Measurements from ENCODE around the gene SOAT1. TPM values are rescaled to one million over a fixed set of nuclear protein-coding genes. Genes with fewer than 3 reads are reported as not detected.

The SOAT1 gene
- polyA plus RNA-seq, 1 of the 3 experiments (the other 2 are of a cell fraction) = 8.1 TPM

- no peaks in the 10 kb centered on the region for H3K79me2 ChIP-seq (ENCODE audit: insufficient read depth)
- no peaks in the 10 kb centered on the region for H3K9me2 ChIP-seq
- H3K4me2 ChIP-seq = peak within 1 kb of the TSS; percentile 80
- WGBS (ENCODE audit: low lambda C conversion rate) = 9% methylated on average over 34 of the region's 43 CpGs
- 0 out of 4 replicates have a peak, but pooled peaks cover 0 to 4% of the 10 kb centered on the region in 2 experiments for H3K4me1 ChIP-seq (ENCODE audit: control insufficient read depth in 1 of 2, insufficient read depth in 2 of 2, low read depth in 1 of 2, low read length in 1 of 2)
- H3K36me3 ChIP-seq (replicated peaks in 1 of 2; ENCODE audit: control insufficient read depth in 1 of 2, insufficient read depth in 2 of 2, low read length in 1 of 2) = no peaks in the 10 kb centered on the region
- peak within 1 kb of the TSS; percentile 91 for H3K27ac ChIP-seq (ENCODE audit: low read depth in 2 of 2, low read length in 1 of 2)
- DNase-seq = peak; percentile 90
- H3K9ac ChIP-seq = peak within 1 kb of the TSS; percentile 91
- POLR2A ChIA-PET = interaction anchor here (0.7 to 1.3 kb wide), 3 partner anchors 72 to 1652 kb away, joined by 3 to 8 read pairs (median 3); partner anchors contain the start of gene SOAT1
- H3K27me3 ChIP-seq (ENCODE audit: insufficient read depth) = no peaks in the 10 kb centered on the region
- H4K20me1 ChIP-seq (ENCODE audit: insufficient read depth) = no peaks in the 10 kb centered on the region
- H2AFZ ChIP-seq (ENCODE audit: low read depth) = peak within 1 kb of the TSS; percentile 100
- H3F3A ChIP-seq (replicated peaks; ENCODE audit: insufficient read depth) = peaks cover 9% of the 10 kb centered on the region
- TF ChIP-seq ELF1 (IDR thresholded peaks at IDR 0.05) (peak; percentile 86), CTCF (IDR thresholded peaks at IDR 0.05) (peak; percentile 33), TCF12 (IDR thresholded peaks at IDR 0.05) (no peak), NRF1 (IDR thresholded peaks at IDR 0.05; ENCODE audit: low read depth, low read length) (peak; percentile 89), ZBTB33 (IDR thresholded peaks at IDR 0.05; ENCODE audit: borderline replicate concordance, low read depth) (no peak), JUND (IDR thresholded peaks at IDR 0.05) (no peak), CHD2 (IDR thresholded peaks at IDR 0.05; ENCODE audit: low read length, partially characterized antibody) (peak; percentile 37), MXI1 (IDR thresholded peaks at IDR 0.05; ENCODE audit: low read depth, low read length) (peak; percentile 94), REST (IDR thresholded peaks at IDR 0.05; ENCODE audit: low read depth, low read length) (no peak), FOXM1 (IDR thresholded peaks at IDR 0.05; ENCODE audit: low read depth) (no peak), RFX5 (IDR thresholded peaks at IDR 0.05; ENCODE audit: low read length) (no peak), TAF1 (IDR thresholded peaks at IDR 0.05; ENCODE audit: borderline replicate concordance, low read depth, low read length) (no peak), GABPA (IDR thresholded peaks at IDR 0.05; ENCODE audit: low read depth) (peak; percentile 36; the same call in 1 of the 2 replicates), GATA2 (CRISPR knock-in tag; IDR thresholded peaks at IDR 0.05) (no peak), MEF2A (IDR thresholded peaks at IDR 0.05; ENCODE audit: borderline replicate concordance, low read depth) (no peak), POLR2AphosphoS5 (IDR thresholded peaks at IDR 0.05; ENCODE audit: low read depth, low read length) (peak; percentile 68), FOXJ3 (CRISPR knock-in tag; IDR thresholded peaks at IDR 0.05) (no peak), USF2 (IDR thresholded peaks at IDR 0.05; ENCODE audit: borderline replicate concordance, low read depth, low read length) (no peak), SIN3A (IDR thresholded peaks at IDR 0.05; ENCODE audit: borderline replicate concordance, low read depth, low read length) (peak; percentile 92)
- TF ChIP-seq, protein P1, sequence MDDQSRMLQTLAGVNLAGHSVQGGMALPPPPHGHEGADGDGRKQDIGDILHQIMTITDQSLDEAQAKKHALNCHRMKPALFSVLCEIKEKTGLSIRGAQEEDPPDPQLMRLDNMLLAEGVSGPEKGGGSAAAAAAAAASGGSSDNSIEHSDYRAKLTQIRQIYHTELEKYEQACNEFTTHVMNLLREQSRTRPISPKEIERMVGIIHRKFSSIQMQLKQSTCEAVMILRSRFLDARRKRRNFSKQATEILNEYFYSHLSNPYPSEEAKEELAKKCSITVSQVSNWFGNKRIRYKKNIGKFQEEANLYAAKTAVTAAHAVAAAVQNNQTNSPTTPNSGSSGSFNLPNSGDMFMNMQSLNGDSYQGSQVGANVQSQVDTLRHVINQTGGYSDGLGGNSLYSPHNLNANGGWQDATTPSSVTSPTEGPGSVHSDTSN (IDR thresholded peaks at IDR 0.05) = no peak
- TF ChIP-seq, protein P2, sequence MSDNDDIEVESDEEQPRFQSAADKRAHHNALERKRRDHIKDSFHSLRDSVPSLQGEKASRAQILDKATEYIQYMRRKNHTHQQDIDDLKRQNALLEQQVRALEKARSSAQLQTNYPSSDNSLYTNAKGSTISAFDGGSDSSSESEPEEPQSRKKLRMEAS (IDR thresholded peaks at IDR 0.05; ENCODE audit: low read depth) = peak; percentile 74
- TF ChIP-seq, protein P3, sequence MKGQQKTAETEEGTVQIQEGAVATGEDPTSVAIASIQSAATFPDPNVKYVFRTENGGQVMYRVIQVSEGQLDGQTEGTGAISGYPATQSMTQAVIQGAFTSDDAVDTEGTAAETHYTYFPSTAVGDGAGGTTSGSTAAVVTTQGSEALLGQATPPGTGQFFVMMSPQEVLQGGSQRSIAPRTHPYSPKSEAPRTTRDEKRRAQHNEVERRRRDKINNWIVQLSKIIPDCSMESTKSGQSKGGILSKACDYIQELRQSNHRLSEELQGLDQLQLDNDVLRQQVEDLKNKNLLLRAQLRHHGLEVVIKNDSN (IDR thresholded peaks at IDR 0.05; ENCODE audit: borderline replicate concordance, low read depth) = no peak
- no peaks in the 10 kb centered on the region for H3K9me3 ChIP-seq
- peak within 1 kb of the TSS; percentile 69 for H3K4me3 ChIP-seq (ENCODE audit: low read depth in 2 of 2, low read length in 1 of 2)
- CTCF ChIA-PET = interaction anchor here (0.8 to 1.2 kb wide), 4 partner anchors 114 to 286 kb away, joined by 3 to 6 read pairs (median 4); no protein-coding TSS in a partner anchor
Measured at GRCh38 chr1:179365342-179366092, 71.9 kb downstream of the SOAT1 start, which contains the start of gene AXDND1. Gene AXDND1 (plus strand): TSS chr1:179365971. CDS start chr1:179366510, 539 bp downstream.

Data from SK-N-SH (cell line).